ENCODE measurements around the gene JMJD7.

- TF ChIP-seq CTCF (IDR thresholded peaks at IDR 0.05) (no peak), EP300 (IDR thresholded peaks at IDR 0.05) (no peak), POLR2AphosphoS5 (IDR thresholded peaks at IDR 0.05) (no peak), POLR2A (IDR thresholded peaks at IDR 0.05) (no peak)
Observed at GRCh38 chr15:41841131-41841530, 13.2 kb downstream of the JMJD7 start.
